Esophagus muscularis mucosa (tissue), 4 donors: ENCODE data around the gene DDR2.

ENCODE experiments used
- EP300 ChIP-seq: sonication (generic); formaldehyde crosslinking; IDR thresholded peaks from one replicate; pipeline ENCODE4 v1.6.1; 2017; ENCODE audit warnings: antibody characterized with exemption
- POLR2A ChIP-seq: fragments of 450-650 bp; IDR thresholded peaks from one replicate; pipeline ENCODE4 v1.6.1; 2017; ENCODE audit warnings: antibody characterized with exemption, moderate library complexity, mild to moderate bottlenecking, low read depth
- POLR2AphosphoS5 ChIP-seq, 2 donors: sonication (generic); formaldehyde crosslinking; IDR thresholded peaks; one replicate each; pipeline ENCODE4 v1.6.1; 2017; ENCODE audit warnings: antibody characterized with exemption in 2 of 2
- TF ChIP-seq, protein P1 (sequence below), 3 experiments: fragments of 200-600 bp in 2 of 3; fragments of 450-650 bp in 1 of 3; sonication (generic) in 2 of 3; IDR thresholded peaks; one replicate each; pipeline ENCODE4 v1.5.1; 2017 to 2019; ENCODE audit warnings: antibody characterized with exemption in 3 of 3, mild to moderate bottlenecking in 2 of 3, moderate library complexity in 1 of 3

DNA sequence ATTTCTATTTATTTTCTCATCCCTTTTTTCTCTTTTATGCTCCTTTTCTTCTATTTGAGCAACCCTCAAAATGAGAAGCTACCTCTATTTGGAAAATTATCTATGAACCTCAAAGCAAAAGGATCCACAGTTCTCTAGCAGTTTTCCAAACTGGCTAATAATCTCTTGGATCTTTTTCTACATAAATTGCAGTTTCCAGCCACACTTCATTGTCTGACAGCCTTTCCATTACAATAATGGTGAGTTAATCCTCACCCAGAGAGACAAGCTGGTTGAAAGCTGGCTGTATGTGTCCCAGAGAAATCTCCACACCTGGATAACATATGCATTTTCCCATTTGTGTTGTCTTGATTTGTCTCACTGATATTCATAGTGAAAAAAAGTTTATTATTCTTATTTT is 141.7 kb downstream of the DDR2 start:
- TF ChIP-seq EP300 = no peak
- no peak for TF ChIP-seq POLR2AphosphoS5 (IDR thresholded peaks at IDR 0.05)
- TF ChIP-seq, protein P1, sequence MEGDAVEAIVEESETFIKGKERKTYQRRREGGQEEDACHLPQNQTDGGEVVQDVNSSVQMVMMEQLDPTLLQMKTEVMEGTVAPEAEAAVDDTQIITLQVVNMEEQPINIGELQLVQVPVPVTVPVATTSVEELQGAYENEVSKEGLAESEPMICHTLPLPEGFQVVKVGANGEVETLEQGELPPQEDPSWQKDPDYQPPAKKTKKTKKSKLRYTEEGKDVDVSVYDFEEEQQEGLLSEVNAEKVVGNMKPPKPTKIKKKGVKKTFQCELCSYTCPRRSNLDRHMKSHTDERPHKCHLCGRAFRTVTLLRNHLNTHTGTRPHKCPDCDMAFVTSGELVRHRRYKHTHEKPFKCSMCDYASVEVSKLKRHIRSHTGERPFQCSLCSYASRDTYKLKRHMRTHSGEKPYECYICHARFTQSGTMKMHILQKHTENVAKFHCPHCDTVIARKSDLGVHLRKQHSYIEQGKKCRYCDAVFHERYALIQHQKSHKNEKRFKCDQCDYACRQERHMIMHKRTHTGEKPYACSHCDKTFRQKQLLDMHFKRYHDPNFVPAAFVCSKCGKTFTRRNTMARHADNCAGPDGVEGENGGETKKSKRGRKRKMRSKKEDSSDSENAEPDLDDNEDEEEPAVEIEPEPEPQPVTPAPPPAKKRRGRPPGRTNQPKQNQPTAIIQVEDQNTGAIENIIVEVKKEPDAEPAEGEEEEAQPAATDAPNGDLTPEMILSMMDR (IDR thresholded peaks at IDR 0.05) = no peak
- no peak for TF ChIP-seq POLR2A
